Kidney (tissue), 14 donors: ENCODE measurements around the gene CDH13. TPM values are rescaled to one million over a fixed set of nuclear protein-coding genes. Genes with fewer than 3 reads are reported as not detected.

ENCODE experiments used
- DNase-seq, 5 donors: peaks; one replicate each; pipeline ENCODE4 v3.0.0-alpha.2; 2013 to 2020
- FAIRE-seq: peaks from 2 replicates; lab custom pipeline; 2012; peaks lifted over from hg19 to GRCh38; lab: Jason Lieb, UNC
- H3K27ac ChIP-seq, 2 donors: one replicate each; pipeline ENCODE4 v1.7.0; 2013; ENCODE audit warnings: low read depth in 2 of 2, low read length in 2 of 2, inconsistent platforms in 1 of 2
- H3K27me3 ChIP-seq: one replicate; pipeline ENCODE4 v1.7.1; 2013; ENCODE audit warnings: low read length, inconsistent platforms; ENCODE audit not compliant: control insufficient read depth, insufficient read depth
- H3K36me3 ChIP-seq, 3 donors: one replicate each; pipeline versions ENCODE4 v1.7.0 to v1.7.1; 2013; ENCODE audit warnings: low read length in 3 of 3, control low read depth in 1 of 3, inconsistent platforms in 1 of 3; ENCODE audit not compliant: insufficient read depth in 3 of 3, control insufficient read depth in 2 of 3
- H3K4me1 ChIP-seq, 3 donors: one replicate each; pipeline versions ENCODE4 v1.7.0 to v1.7.1; 2013; ENCODE audit warnings: low read length in 3 of 3, inconsistent platforms in 1 of 3, low read depth in 1 of 3; ENCODE audit not compliant: control insufficient read depth in 2 of 3, insufficient read depth in 2 of 3
- H3K4me3 ChIP-seq, 3 donors: one replicate each; pipeline versions ENCODE4 v1.7.0 to v1.8.1; 2013; ENCODE audit warnings: low read length in 3 of 3, control low read depth in 1 of 3, inconsistent platforms in 1 of 3
- H3K9ac ChIP-seq, 3 donors: one replicate each; pipeline versions ENCODE4 v1.7.0 to v1.7.1; 2013; ENCODE audit warnings: low read length in 3 of 3, control low read depth in 1 of 3, inconsistent platforms in 1 of 3
- H3K9me3 ChIP-seq, 3 donors: one replicate each; pipeline versions ENCODE4 v1.7.0 to v1.7.1; 2013; ENCODE audit warnings: low read length in 3 of 3, control low read depth in 1 of 3, inconsistent platforms in 1 of 3; ENCODE audit not compliant: control insufficient read depth in 2 of 3, insufficient read depth in 1 of 3
- CTCF ChIP-seq: IDR thresholded peaks from 3 replicates; pipeline ENCODE4 v1.5.1; 2012; ENCODE audit warnings: mild to moderate bottlenecking, moderate library complexity, borderline replicate concordance; ENCODE audit not compliant: insufficient read depth; ENCODE audit errors: extremely low read depth
- intact Hi-C: fragments of 100-400 bp; cut with DNase I; formaldehyde crosslinking; loops from one replicate; pipeline ENCODE4 v1.11.1; 2022
- polyA plus RNA-seq: library from polyadenylated mRNA; stranded (reverse); fragments of 350-450 nt; fragmentation: Illumina TruSeq; extraction: RNeasy Lipid Tissue Mini Kit (QIAGEN cat#74804); gene quantifications from one replicate; pipeline ENCODE4 v1.2.3, GENCODE V29; 2014; ENCODE audit warnings: low read depth, low replicate concordance; ENCODE audit not compliant: insufficient read depth
- total RNA-seq: library from RNA; stranded (reverse); fragmentation: NEBNext Ultra II Directional; extraction: Animal tissue kit (Norgen Biotek cat#: 25700); gene quantifications from one replicate; pipeline ENCODE4 v1.2.1, GENCODE V29; 2021
- donor health status: control.
- donor health status: control.
- donor health status: control.
- donor health status: control.
- donor health status: control.
- donor health status: DM: yes; HTN: yes; CAD: no.
- donor health status: Normal renal cell carcinoma (clear cell type).

Gene CDH13
- total and polyA plus RNA-seq, 2 donors from 2014 or later = 4.8 to 13.8 TPM

- intact Hi-C loops = no loop called here
- Histone ChIP-seq H3K9ac (no peak overlapping the region), H3K27me3 (no peaks in the 10 kb centered on the region), H3K36me3 (no peaks in the 10 kb centered on the region), H3K4me1 (no peaks in the 10 kb centered on the region), H3K4me3 (no peak overlapping the region), H3K27ac (no peak overlapping the region), H3K9me3 (no peaks in the 10 kb centered on the region)
- TF ChIP-seq CTCF = no peak
- no peak for DNase-seq
- no peak for FAIRE-seq
Observed at GRCh38 chr16:83539736-83540490, 913.1 kb downstream of the CDH13 start.

DNA sequence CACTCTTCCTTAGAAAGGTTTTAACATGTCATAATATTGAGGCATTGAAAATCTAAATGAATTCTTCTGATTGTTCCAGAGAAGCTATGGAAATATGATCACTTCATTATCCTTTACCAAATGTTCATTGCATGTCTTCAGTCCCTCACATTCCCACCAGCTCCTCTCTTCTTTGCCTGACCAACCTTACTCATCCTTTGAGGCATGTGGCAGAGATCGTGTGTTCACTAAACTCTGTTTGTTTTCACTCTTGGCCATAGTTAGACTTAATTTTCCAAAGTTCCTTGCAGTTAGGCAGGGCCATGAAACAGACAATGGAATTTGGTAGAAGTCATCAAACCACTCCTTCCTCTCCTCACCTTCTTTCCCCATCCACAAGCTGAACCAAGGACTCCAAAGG is 914.5 kb downstream of the CDH13 start:
- no peak for FAIRE-seq
- Histone ChIP-seq H3K9me3 (no peaks in the 10 kb centered on the region), H3K27ac (no peak overlapping the region), H3K4me1 (no peaks in the 10 kb centered on the region), H3K9ac (no peak overlapping the region), H3K4me3 (no peak overlapping the region), H3K36me3 (no peaks in the 10 kb centered on the region), H3K27me3 (no peaks in the 10 kb centered on the region)
- TF ChIP-seq CTCF = no peak
- no peak for DNase-seq
- intact Hi-C loops = no loop called here

DNA sequence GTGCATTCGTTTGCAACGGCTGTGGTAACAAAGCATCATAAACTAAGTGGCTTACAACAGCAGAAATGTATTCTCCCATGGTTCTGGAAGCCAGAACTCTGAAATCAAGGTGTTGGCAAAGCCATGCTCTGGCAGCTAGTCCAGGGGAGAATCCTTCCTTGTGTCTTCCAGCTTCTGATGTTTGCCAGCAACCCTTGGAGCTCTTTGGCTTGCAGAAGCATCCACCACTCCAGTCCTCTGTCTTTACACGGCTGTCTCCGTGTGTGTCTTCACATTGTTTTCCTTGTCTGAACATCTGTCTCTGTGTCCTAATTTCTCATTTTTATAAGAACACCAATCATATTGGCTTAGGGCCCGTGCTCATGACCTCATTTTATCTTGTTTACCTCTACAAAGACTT is 915.7 kb downstream of the CDH13 start:
- Histone ChIP-seq H3K4me3 (no peak overlapping the region), H3K4me1 (no peaks in the 10 kb centered on the region), H3K9me3 (no peaks in the 10 kb centered on the region), H3K27ac (no peak overlapping the region), H3K36me3 (no peaks in the 10 kb centered on the region), H3K27me3 (no peaks in the 10 kb centered on the region), H3K9ac (no peak overlapping the region)
- DNase-seq (no peak), FAIRE-seq (no peak)
- no peak for TF ChIP-seq CTCF
- intact Hi-C loops = no loop called here
